ENCODE results near the gene PIAS1.

Gene PIAS1

DNA sequence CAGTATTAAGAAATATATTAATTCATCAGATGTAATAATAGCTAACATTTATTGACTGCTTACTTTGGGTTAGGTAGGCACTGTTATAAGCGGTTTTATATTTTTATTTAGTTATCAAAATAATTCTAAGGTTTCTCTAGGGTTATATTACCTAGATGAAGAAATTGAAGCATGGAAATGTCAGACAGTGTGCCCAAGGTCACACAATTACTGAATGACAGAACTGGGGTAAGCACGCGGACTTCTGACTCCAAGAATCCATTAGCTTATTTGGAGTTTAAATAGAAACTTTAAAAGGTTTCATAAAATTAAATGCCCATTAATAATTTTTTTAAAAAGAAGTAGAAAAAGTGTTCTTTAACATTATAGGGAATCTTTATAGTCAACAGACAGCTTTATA lies 76.7 kb downstream of the PIAS1 start:
- Histone ChIP-seq H3K79me1 (replicated peaks; ENCODE audit: low read length, poor library complexity, severe bottlenecking) (peaks cover 15% of the 10 kb centered on the region), H2AK5ac (ENCODE audit: low read length, severe bottlenecking) (no peak overlapping the region), H3K4me3 (ENCODE audit: insufficient read depth in 1 of 2, low read depth in 1 of 2, low read length in 2 of 2) (no peak overlapping the region), H2BK120ac (ENCODE audit: low read depth, low read length) (no peak overlapping the region), H2BK12ac (ENCODE audit: low read length in 2 of 2) (no peak overlapping the region), H3K4me1 (ENCODE audit: control insufficient read depth, insufficient read depth, low read depth, low read length) (no peaks in the 10 kb centered on the region), H2BK5ac (ENCODE audit: low read depth, low read length, poor library complexity, severe bottlenecking) (no peak overlapping the region), H3K23ac (ENCODE audit: low read length in 2 of 2) (no peak overlapping the region), H3K4me2 (ENCODE audit: low read length, poor library complexity, severe bottlenecking) (no peak overlapping the region), H3K14ac (ENCODE audit: low read length in 2 of 2) (no peak overlapping the region), H3K27ac (ENCODE audit: low read length, poor library complexity, severe bottlenecking) (no peak overlapping the region), H2AFZ (ENCODE audit: low read depth, low read length) (no peak overlapping the region), H4K91ac (ENCODE audit: low read length) (no peak overlapping the region), H3K27me3 (ENCODE audit: control insufficient read depth in 1 of 2, insufficient read depth in 1 of 2, low read length in 2 of 2) (no peaks in the 10 kb centered on the region), H3K18ac (ENCODE audit: low read depth in 1 of 2, low read length in 2 of 2) (no peak overlapping the region), H3K9me3 (ENCODE audit: control insufficient read depth, low read length) (no peaks in the 10 kb centered on the region), H3K36me3 (ENCODE audit: control insufficient read depth in 1 of 2, insufficient read depth in 2 of 2, low read depth in 1 of 2, low read length in 2 of 2) (peaks cover 0 to 5% of the 10 kb centered on the region in 2 experiments), H3K4ac (ENCODE audit: low read depth in 1 of 2, low read length in 2 of 2) (no peak overlapping the region), H4K8ac (ENCODE audit: low read length) (no peak overlapping the region), H2BK15ac (ENCODE audit: low read depth, poor library complexity, severe bottlenecking) (no peak overlapping the region), H3K9ac (ENCODE audit: low read length) (no peak overlapping the region)
- DNase-seq, result no peak
- WGBS, result no CpG with 5 or more reads among the region's 3 CpGs

DNA sequence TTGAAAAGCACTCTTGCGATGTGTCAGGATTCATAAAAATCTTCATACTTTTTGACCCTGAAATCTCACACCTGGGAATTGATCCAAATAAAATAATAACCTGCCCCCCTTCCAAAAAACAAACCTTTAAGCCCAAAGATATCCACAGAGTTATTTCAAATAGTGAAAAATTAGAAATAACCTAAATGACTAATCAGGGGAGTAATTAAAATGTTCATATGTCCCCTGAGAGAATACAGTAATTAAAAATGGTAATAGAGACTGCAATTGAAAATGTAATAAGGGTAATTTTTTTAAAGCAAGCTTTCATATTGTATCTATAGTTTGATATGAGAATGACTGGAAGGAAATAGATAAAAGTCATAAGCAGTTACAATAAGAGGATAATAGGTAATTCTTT lies 83.0 kb downstream of the PIAS1 start:
- H3K18ac ChIP-seq (ENCODE audit: low read depth in 1 of 2, low read length in 2 of 2), result no peak overlapping the region
- no peak overlapping the region for H4K91ac ChIP-seq (ENCODE audit: low read length)
- H2BK15ac ChIP-seq (ENCODE audit: low read depth, poor library complexity, severe bottlenecking), result no peak overlapping the region
- H4K8ac ChIP-seq (ENCODE audit: low read length), result no peak overlapping the region
- H3K14ac ChIP-seq (ENCODE audit: low read length in 2 of 2), result no peak overlapping the region
- H2BK5ac ChIP-seq (ENCODE audit: low read depth, low read length, poor library complexity, severe bottlenecking), result no peak overlapping the region
- no peak overlapping the region for H2AK5ac ChIP-seq (ENCODE audit: low read length, severe bottlenecking)
- H3K9me3 ChIP-seq (ENCODE audit: control insufficient read depth, low read length), result no peaks in the 10 kb centered on the region
- WGBS, result 100% methylated on average over 1 of the region's 1 CpG
- H3K4me1 ChIP-seq (ENCODE audit: control insufficient read depth, insufficient read depth, low read depth, low read length), result no peaks in the 10 kb centered on the region
- no peak for DNase-seq
- no peaks in the 10 kb centered on the region for H3K27me3 ChIP-seq (ENCODE audit: control insufficient read depth in 1 of 2, insufficient read depth in 1 of 2, low read length in 2 of 2)
- peaks cover 0 to 6% of the 10 kb centered on the region in 2 experiments for H3K36me3 ChIP-seq (ENCODE audit: control insufficient read depth in 1 of 2, insufficient read depth in 2 of 2, low read depth in 1 of 2, low read length in 2 of 2)
- no peak overlapping the region for H3K9ac ChIP-seq (ENCODE audit: low read length)
- no peak overlapping the region for H3K27ac ChIP-seq (ENCODE audit: low read length, poor library complexity, severe bottlenecking)
- no peak overlapping the region for H2AFZ ChIP-seq (ENCODE audit: low read depth, low read length)
- H3K4me2 ChIP-seq (ENCODE audit: low read length, poor library complexity, severe bottlenecking), result no peak overlapping the region
- no peak overlapping the region for H2BK120ac ChIP-seq (ENCODE audit: low read depth, low read length)
- no peak overlapping the region for H3K23ac ChIP-seq (ENCODE audit: low read length in 2 of 2)
- H3K4me3 ChIP-seq (ENCODE audit: insufficient read depth in 1 of 2, low read depth in 1 of 2, low read length in 2 of 2), result no peak overlapping the region
- peaks cover 6% of the 10 kb centered on the region for H3K79me1 ChIP-seq (replicated peaks; ENCODE audit: low read length, poor library complexity, severe bottlenecking)
- H2BK12ac ChIP-seq (ENCODE audit: low read length in 2 of 2), result no peak overlapping the region
- H3K4ac ChIP-seq (ENCODE audit: low read depth in 1 of 2, low read length in 2 of 2), result no peak overlapping the region

- WGBS, result no CpG with 5 or more reads among the region's 2 CpGs
- Histone ChIP-seq H3K9me3 (ENCODE audit: control insufficient read depth, low read length) (no peaks in the 10 kb centered on the region), H3K4ac (ENCODE audit: low read depth in 1 of 2, low read length in 2 of 2) (no peak overlapping the region), H4K8ac (ENCODE audit: low read length) (no peak overlapping the region), H3K4me2 (ENCODE audit: low read length, poor library complexity, severe bottlenecking) (no peak overlapping the region), H3K18ac (ENCODE audit: low read depth in 1 of 2, low read length in 2 of 2) (no peak overlapping the region), H3K4me3 (ENCODE audit: insufficient read depth in 1 of 2, low read depth in 1 of 2, low read length in 2 of 2) (no peak overlapping the region), H2AK5ac (ENCODE audit: low read length, severe bottlenecking) (no peak overlapping the region), H4K91ac (ENCODE audit: low read length) (no peak overlapping the region), H3K9ac (ENCODE audit: low read length) (no peak overlapping the region), H3K4me1 (ENCODE audit: control insufficient read depth, insufficient read depth, low read depth, low read length) (no peaks in the 10 kb centered on the region), H3K27ac (ENCODE audit: low read length, poor library complexity, severe bottlenecking) (no peak overlapping the region), H2BK120ac (ENCODE audit: low read depth, low read length) (no peak overlapping the region), H3K36me3 (ENCODE audit: control insufficient read depth in 1 of 2, insufficient read depth in 2 of 2, low read depth in 1 of 2, low read length in 2 of 2) (peaks cover 0 to 29% of the 10 kb centered on the region in 2 experiments), H3K14ac (ENCODE audit: low read length in 2 of 2) (no peak overlapping the region), H3K27me3 (ENCODE audit: control insufficient read depth in 1 of 2, insufficient read depth in 1 of 2, low read length in 2 of 2) (no peaks in the 10 kb centered on the region), H2BK5ac (ENCODE audit: low read depth, low read length, poor library complexity, severe bottlenecking) (no peak overlapping the region), H3K23ac (ENCODE audit: low read length in 2 of 2) (no peak overlapping the region), H2AFZ (ENCODE audit: low read depth, low read length) (no peak overlapping the region), H3K79me1 (replicated peaks; ENCODE audit: low read length, poor library complexity, severe bottlenecking) (peaks cover 7% of the 10 kb centered on the region), H2BK12ac (ENCODE audit: low read length in 2 of 2) (no peak overlapping the region), H2BK15ac (ENCODE audit: low read depth, poor library complexity, severe bottlenecking) (no peak overlapping the region)
- no peak for DNase-seq
Measured at GRCh38 chr15:68143129-68143528, 89.0 kb downstream of the PIAS1 start.

DNA sequence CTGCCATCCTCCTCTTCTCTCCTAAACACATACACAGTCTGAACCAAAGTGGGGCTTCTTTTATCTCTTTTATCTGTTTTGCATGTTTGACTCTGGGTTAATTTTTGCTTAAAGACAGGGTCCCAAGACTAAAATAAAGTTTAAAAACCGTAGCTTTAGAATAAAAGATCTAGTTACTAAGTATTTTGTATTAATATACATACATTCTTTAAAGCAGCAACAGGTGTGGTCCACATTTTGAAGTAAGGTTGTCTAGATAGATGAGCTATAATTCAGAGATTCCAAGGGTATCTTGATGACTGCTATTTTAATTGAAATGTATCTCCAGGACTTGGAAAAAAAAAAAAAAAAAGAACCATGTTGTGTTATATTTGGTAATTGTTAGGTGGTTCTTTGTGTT lies 89.7 kb downstream of the PIAS1 start:
- no peak overlapping the region for H3K14ac ChIP-seq (ENCODE audit: low read length in 2 of 2)
- H3K4ac ChIP-seq (ENCODE audit: low read depth in 1 of 2, low read length in 2 of 2), result no peak overlapping the region
- no peak for DNase-seq
- no peak overlapping the region for H4K91ac ChIP-seq (ENCODE audit: low read length)
- no peaks in the 10 kb centered on the region for H3K9me3 ChIP-seq (ENCODE audit: control insufficient read depth, low read length)
- no peak overlapping the region for H4K8ac ChIP-seq (ENCODE audit: low read length)
- H3K4me3 ChIP-seq (ENCODE audit: insufficient read depth in 1 of 2, low read depth in 1 of 2, low read length in 2 of 2), result no peak overlapping the region
- no peak overlapping the region for H2BK15ac ChIP-seq (ENCODE audit: low read depth, poor library complexity, severe bottlenecking)
- H3K36me3 ChIP-seq (ENCODE audit: control insufficient read depth in 1 of 2, insufficient read depth in 2 of 2, low read depth in 1 of 2, low read length in 2 of 2), result peaks cover 0 to 29% of the 10 kb centered on the region in 2 experiments
- H3K4me1 ChIP-seq (ENCODE audit: control insufficient read depth, insufficient read depth, low read depth, low read length), result no peaks in the 10 kb centered on the region
- H2AK5ac ChIP-seq (ENCODE audit: low read length, severe bottlenecking), result no peak overlapping the region
- no CpG with 5 or more reads among the region's 1 CpG for WGBS
- H2AFZ ChIP-seq (ENCODE audit: low read depth, low read length), result no peak overlapping the region
- no peak overlapping the region for H2BK120ac ChIP-seq (ENCODE audit: low read depth, low read length)
- no peaks in the 10 kb centered on the region for H3K27me3 ChIP-seq (ENCODE audit: control insufficient read depth in 1 of 2, insufficient read depth in 1 of 2, low read length in 2 of 2)
- H3K9ac ChIP-seq (ENCODE audit: low read length), result no peak overlapping the region
- H3K27ac ChIP-seq (ENCODE audit: low read length, poor library complexity, severe bottlenecking), result no peak overlapping the region
- no peak overlapping the region for H3K18ac ChIP-seq (ENCODE audit: low read depth in 1 of 2, low read length in 2 of 2)
- peaks cover 7% of the 10 kb centered on the region for H3K79me1 ChIP-seq (replicated peaks; ENCODE audit: low read length, poor library complexity, severe bottlenecking)
- H3K23ac ChIP-seq (ENCODE audit: low read length in 2 of 2), result no peak overlapping the region
- H2BK12ac ChIP-seq (ENCODE audit: low read length in 2 of 2), result no peak overlapping the region
- H3K4me2 ChIP-seq (ENCODE audit: low read length, poor library complexity, severe bottlenecking), result no peak overlapping the region
- H2BK5ac ChIP-seq (ENCODE audit: low read depth, low read length, poor library complexity, severe bottlenecking), result no peak overlapping the region

Data from mesenchymal stem cell (in vitro differentiated cells and primary cell).